Measurements from ENCODE around the gene IL6ST.

The IL6ST gene

DNA sequence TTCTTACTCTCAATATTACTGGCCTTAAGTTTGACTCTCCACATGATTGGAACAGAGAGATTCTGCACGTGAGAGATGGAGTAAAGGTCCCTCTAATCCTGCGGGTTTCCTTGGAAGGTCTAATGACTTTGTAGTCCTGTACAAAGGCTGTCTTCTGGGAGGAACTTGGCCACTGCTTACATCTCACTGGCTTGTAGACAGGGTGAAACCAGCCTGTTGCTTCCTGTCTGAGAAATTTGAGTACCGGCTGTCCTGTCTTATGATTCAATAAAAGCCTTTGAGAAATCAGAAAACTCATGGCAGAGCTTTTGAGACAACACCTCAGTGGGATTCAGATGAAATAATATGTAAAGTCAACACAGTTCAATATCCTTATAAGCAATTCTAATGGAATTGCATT, 100.6 kb downstream of the IL6ST start:
- DNase-seq = no peak

DNA sequence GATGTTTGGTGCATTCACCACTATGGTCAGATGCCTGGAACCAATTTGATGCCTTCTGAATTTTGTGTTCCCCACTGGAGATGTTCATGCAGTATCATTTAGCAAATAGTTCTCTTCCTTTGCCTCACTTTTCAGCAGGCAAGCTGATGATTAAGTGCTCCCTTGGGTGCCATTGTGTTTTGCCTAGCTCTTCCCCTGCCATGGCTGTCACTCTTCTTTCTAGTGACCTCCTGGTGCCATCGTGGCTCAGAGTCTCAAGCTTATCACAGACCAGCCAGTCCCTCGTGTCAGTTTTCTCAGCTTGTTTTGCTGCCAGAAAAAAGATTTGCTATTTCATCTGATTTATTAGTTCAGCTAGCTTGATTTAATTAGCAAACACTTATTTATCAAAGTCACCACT, 102.3 kb downstream of the IL6ST start:
- no peak for DNase-seq

DNA sequence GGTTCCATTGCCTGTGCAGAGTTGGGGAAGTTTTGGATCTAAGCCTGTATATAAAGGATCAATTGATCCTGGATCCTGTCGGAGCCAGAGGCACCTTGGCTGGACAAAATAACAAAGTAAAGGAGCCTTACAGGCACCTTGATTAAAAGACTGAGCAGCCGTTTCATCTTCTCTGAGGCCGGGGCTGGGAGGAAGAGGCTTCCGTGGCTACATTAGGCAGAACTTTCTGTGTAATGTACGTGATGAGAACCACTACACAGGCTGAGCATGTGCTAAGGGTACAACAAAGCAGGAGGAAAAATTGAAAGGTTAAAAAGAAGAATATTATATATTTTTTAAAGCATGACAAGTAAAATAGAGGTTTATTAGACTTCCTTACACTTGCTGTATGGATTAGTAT, 106.6 kb downstream of the IL6ST start:
- DNase-seq = no peak

DNA sequence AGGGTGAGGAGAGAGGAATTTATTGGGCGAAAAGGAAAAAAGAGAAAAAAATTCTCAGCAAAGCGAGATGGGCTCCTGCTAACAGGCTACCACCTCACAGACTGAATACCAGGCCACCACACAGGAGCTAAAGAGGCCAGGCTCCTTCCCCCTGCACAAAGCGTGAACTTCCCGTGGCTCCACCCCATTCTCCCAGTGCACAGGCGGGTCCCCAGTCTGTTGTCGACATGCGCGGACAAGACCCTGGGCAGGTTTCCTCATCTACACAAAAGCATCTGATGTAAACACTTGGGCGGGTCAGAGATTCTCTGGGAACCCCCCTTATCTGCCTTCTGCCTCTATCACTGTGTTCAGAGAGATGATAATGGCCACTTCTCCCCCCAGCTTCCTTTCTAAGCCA, 109.4 kb downstream of the IL6ST start:
- DNase-seq = no peak

All from NCI-H2029 treated with DMSO at 0.1 percent for 48 hours (cell line).